Naive B cell (primary cell): ENCODE data around the gene SNX9. TPM values are rescaled to one million over a fixed set of nuclear protein-coding genes. Genes with fewer than 3 reads are reported as not detected.
A peak's percentile ranks its signal among the peaks of the same experiment; 100 is the strongest.
"Not testable (repeated sequence)": the region's sequence is repeated elsewhere in the genome, so short reads cannot be mapped to it uniquely, and the experiment has no call there.

ENCODE experiments used
- ATAC-seq, 2 donors: fragments of 150-1000 bp; cut with Tn5 transposase; 2 replicates each; pipeline ENCODE4 v1.10.0; 2021; ENCODE audit warnings: low read depth in 2 of 2, mild to moderate bottlenecking in 2 of 2, moderate library complexity in 2 of 2
- DNase-seq: peaks from one replicate; pipeline ENCODE4 v3.0.0; 2022
- H3K27ac Mint-ChIP-seq, 6 donors: one replicate each; pipeline ENCODE4 v1.8.0; 2020 to 2022; ENCODE audit warnings: mild to moderate bottlenecking in 6 of 6, mixed read lengths in 6 of 6, moderate library complexity in 5 of 6, inconsistent platforms in 2 of 6
- H3K27me3 Mint-ChIP-seq, 3 donors: one replicate each; pipeline ENCODE4 v1.8.0; 2021 to 2022; ENCODE audit warnings: mixed read lengths in 3 of 3, mild to moderate bottlenecking in 1 of 3
- H3K36me3 Mint-ChIP-seq, 2 donors: one replicate each; pipeline ENCODE4 v1.8.0; 2020 to 2022; ENCODE audit warnings: mixed read lengths in 2 of 2, inconsistent platforms in 1 of 2, mild to moderate bottlenecking in 1 of 2
- H3K4me1 Mint-ChIP-seq, 3 donors: one replicate each; pipeline ENCODE4 v1.8.0; 2020 to 2022; ENCODE audit warnings: mixed read lengths in 3 of 3, inconsistent platforms in 1 of 3, mild to moderate bottlenecking in 1 of 3, moderate library complexity in 1 of 3
- H3K4me3 Mint-ChIP-seq, 8 donors: one replicate each; pipeline ENCODE4 v1.8.0; 2020 to 2022; ENCODE audit warnings: mild to moderate bottlenecking in 8 of 8, mixed read lengths in 8 of 8, moderate library complexity in 8 of 8, inconsistent platforms in 2 of 8
- H3K9me3 Mint-ChIP-seq, 7 donors: one replicate each; pipeline ENCODE4 v1.8.0; 2020 to 2022; ENCODE audit warnings: mixed read lengths in 7 of 7, mild to moderate bottlenecking in 5 of 7, inconsistent platforms in 2 of 7, moderate library complexity in 1 of 7
- polyA plus RNA-seq, 6 donors: library from polyadenylated mRNA; unstranded; fragments of 300-500 nt; fragmentation: Illumina TruSeq; gene quantifications; one replicate each; pipeline ENCODE4 v1.2.3, GENCODE V29; 2021; ENCODE audit warnings: low read depth in 6 of 6

Gene SNX9
- polyA plus RNA-seq, 6 donors from 2014 or later, result 19.7 to 28.3 (median 25.7) TPM

- no peak for ATAC-seq
- Mint-ChIP-seq H3K4me1 (no peaks in the 10 kb centered on the region), H3K4me3 (no peak overlapping the region), H3K9me3 (peaks cover 0 to 2% (median 0%) of the 10 kb centered on the region in 7 donors), H3K36me3 (no peaks in the 10 kb centered on the region), H3K27me3 (no peaks in the 10 kb centered on the region), H3K27ac (no peak overlapping the region)
- no peak for DNase-seq
Observed at GRCh38 chr6:157789861-157790260, 33.2 kb upstream of the SNX9 start.

- Mint-ChIP-seq H3K4me3 (no peak overlapping the region), H3K36me3 (no peaks in the 10 kb centered on the region), H3K27ac (peak overlapping the region in 1 of 6 donors; percentile 43), H3K27me3 (no peaks in the 10 kb centered on the region), H3K9me3 (peaks cover 0 to 2% (median 0%) of the 10 kb centered on the region in 7 donors), H3K4me1 (no peaks in the 10 kb centered on the region)
- no peak for DNase-seq
- ATAC-seq, result no peak
Observed at GRCh38 chr6:157790548-157791160, 32.4 kb upstream of the SNX9 start.

- no peaks in the 10 kb centered on the region for H3K27me3 Mint-ChIP-seq
- H3K9me3 Mint-ChIP-seq, result peaks cover 0 to 2% (median 0%) of the 10 kb centered on the region in 7 donors
- no peaks in the 10 kb centered on the region for H3K36me3 Mint-ChIP-seq
- H3K4me3 Mint-ChIP-seq, result no peak overlapping the region
- DNase-seq (no peak), ATAC-seq (no peak)
- no peak overlapping the region for H3K27ac Mint-ChIP-seq
- no peaks in the 10 kb centered on the region for H3K4me1 Mint-ChIP-seq
Observed at GRCh38 chr6:157791450-157791849, 31.6 kb upstream of the SNX9 start.

DNA sequence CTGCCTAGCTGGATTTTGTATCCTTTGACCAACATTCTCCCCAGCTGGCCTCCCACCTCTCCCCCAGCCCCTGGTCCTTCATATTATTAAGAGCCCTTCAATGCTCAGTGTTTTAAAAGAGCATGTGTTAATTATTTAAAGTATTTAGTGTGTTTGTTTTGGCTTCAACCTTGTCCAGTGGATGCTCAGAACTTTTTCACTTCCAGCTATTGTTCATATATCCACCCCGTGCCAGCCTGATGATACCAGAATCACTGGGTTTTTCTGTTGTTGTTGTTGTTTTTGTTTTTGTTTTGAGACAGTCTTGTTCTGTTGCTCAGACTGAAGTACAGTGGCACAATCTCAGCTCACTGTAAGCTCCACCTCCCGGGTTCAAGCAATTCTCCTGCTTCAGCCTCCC lies 30.4 kb upstream of the SNX9 start:
- ATAC-seq (no peak), DNase-seq (no peak)
- no peaks in the 10 kb centered on the region for H3K27me3 Mint-ChIP-seq
- H3K4me3 Mint-ChIP-seq, result no peak overlapping the region
- peaks cover 0 to 2% (median 0%) of the 10 kb centered on the region in 7 donors for H3K9me3 Mint-ChIP-seq
- H3K27ac Mint-ChIP-seq, result no peak overlapping the region
- H3K4me1 Mint-ChIP-seq, result no peaks in the 10 kb centered on the region
- no peaks in the 10 kb centered on the region for H3K36me3 Mint-ChIP-seq

GRCh38 chr6:157794012-157794411 lies 29.0 kb upstream of the SNX9 start:
- Mint-ChIP-seq H3K27ac (peak overlapping the region in 1 of 6 donors; percentile 76), H3K9me3 (peaks cover 2 to 14% (median 5%) of the 10 kb centered on the region in 7 donors)
- H3K4me3 Mint-ChIP-seq, ATAC-seq, H3K36me3 Mint-ChIP-seq, H3K4me1 Mint-ChIP-seq, DNase-seq, H3K27me3 Mint-ChIP-seq: not testable (repeated sequence)

- DNase-seq (no peak), ATAC-seq (no peak)
- Mint-ChIP-seq H3K4me3 (no peak overlapping the region), H3K27me3 (no peaks in the 10 kb centered on the region), H3K27ac (no peak overlapping the region), H3K4me1 (peaks cover 9 to 13% (median 11%) of the 10 kb centered on the region in 3 donors), H3K36me3 (no peaks in the 10 kb centered on the region), H3K9me3 (peaks cover 2 to 20% (median 7%) of the 10 kb centered on the region in 7 donors)
Observed at GRCh38 chr6:157795841-157796240, 27.2 kb upstream of the SNX9 start.

- H3K4me1 Mint-ChIP-seq, result peaks cover 9 to 18% (median 11%) of the 10 kb centered on the region in 3 donors
- ATAC-seq (peak; percentile 42 to 43), DNase-seq (no peak)
- H3K36me3 Mint-ChIP-seq, result no peaks in the 10 kb centered on the region
- peak overlapping the region in 1 of 6 donors; percentile 82 for H3K27ac Mint-ChIP-seq
- no peaks in the 10 kb centered on the region for H3K27me3 Mint-ChIP-seq
- peak overlapping the region in 1 of 8 donors; percentile 11 for H3K4me3 Mint-ChIP-seq
- H3K9me3 Mint-ChIP-seq, result peaks cover 2 to 20% (median 7%) of the 10 kb centered on the region in 7 donors
Observed at GRCh38 chr6:157798851-157799250, 24.2 kb upstream of the SNX9 start.

DNA sequence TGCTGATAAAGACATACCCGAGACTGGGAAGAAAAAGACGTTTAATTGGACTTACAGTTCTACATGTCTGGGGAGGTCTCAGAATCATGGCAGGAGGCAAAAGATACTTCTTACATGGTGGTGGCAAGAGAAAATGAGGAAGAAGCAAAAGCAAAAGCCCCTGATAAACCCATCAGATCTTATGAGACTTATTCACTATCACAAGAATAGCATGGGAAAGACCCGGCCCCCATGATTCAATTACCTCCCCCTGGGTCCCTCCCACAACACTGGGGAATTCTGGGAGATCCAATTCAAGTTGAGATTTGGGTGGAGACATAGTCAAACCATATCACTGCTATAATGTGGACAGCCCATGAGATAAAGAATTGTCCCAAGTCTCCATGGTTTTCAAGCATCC lies 23.5 kb upstream of the SNX9 start:
- Mint-ChIP-seq H3K27ac (peak overlapping the region in 1 of 6 donors; percentile 82), H3K4me1 (peaks cover 9 to 18% (median 11%) of the 10 kb centered on the region in 3 donors), H3K9me3 (peaks cover 2 to 20% (median 6%) of the 10 kb centered on the region in 7 donors)
- ATAC-seq (peak; percentile 35 to 38), DNase-seq (peak; percentile 8)
- H3K36me3 Mint-ChIP-seq, H3K4me3 Mint-ChIP-seq, H3K27me3 Mint-ChIP-seq: not testable (repeated sequence)

DNA sequence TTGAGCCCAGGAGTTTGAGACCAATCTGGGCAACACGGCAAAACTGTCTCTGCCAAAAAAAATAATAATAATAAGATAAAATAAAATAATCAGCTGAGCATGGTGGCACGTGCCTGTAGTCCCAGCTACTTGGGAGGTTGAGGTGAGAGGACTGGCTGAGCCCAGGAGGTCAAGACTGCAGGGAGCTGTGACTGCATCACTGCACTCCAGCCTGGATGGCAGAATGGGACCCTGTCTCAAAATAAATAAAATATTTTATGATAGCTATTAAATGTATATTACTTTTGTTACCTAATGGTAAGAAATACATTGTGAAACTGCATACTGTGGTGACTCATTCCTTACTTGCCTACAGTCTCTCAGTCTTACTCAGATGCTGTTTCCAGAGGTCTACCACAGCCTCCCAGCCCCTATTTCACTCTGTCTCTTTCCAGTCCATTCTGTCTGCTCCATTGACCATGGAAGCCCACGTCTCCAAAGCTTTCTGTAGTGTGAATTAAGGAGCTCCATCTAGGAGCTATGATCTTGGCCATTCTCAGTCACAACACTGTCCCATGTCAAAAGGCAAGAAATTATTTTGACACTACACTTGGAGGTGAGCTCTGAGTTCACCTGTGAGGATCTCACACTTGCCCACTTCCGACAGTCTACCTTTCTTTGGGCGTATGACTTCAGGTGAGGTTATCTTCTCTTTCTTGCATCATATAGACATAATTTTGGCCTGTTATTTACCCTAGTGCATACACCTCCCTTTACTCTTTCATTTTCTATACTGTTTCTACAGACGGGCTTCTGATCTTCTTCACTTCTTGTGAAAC lies 22.4 kb upstream of the SNX9 start:
- Mint-ChIP-seq H3K4me3 (no peak overlapping the region), H3K36me3 (no peaks in the 10 kb centered on the region), H3K27me3 (no peaks in the 10 kb centered on the region), H3K27ac (no peak overlapping the region), H3K9me3 (peaks cover 2 to 20% (median 6%) of the 10 kb centered on the region in 7 donors), H3K4me1 (peaks cover 9 to 18% (median 11%) of the 10 kb centered on the region in 3 donors)
- ATAC-seq (no peak), DNase-seq (no peak)

DNA sequence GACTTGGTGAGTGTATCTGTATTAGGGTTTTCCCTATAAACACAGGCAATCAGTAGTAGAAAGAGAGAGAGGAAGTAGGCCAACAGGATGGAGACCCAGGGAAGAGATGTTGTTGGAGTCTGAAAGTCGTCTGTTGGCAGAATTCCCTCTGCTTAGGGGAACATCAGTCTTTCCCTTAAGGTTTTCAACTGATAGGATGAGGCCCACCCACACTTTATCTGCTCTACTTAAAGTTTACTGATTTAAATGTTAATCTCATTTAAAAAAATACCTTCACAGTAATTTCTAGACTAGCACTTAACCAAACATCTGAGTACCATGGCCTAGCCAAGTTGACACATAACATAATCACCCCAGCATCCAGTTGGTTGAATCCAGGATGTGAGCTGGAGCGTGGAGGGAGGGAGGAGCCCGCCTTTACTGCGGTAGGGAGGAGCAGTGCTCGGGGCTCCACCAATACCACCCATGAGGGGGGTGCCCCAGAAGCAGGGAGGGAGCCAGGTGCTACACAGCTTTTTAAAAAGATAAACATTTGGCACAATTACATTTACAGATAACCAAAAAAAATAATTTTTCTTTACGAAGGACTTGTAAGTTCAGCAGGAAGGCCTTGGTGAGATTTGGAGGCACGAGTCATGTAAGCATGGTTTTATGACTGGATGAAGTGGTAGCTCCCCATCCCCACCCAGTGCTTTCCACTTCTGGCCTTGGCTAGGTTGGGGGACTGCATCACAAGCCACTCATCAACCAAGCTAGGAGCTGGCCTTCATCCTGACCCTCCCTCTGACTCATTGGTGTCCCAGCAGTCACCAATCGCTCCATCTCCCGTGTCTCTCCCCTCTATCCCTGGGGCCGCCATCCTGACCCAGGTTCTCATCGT lies 18.4 kb upstream of the SNX9 start:
- no peaks in the 10 kb centered on the region for H3K27me3 Mint-ChIP-seq
- peaks cover 0 to 7% of the 10 kb centered on the region in 2 donors for H3K36me3 Mint-ChIP-seq
- ATAC-seq, result no peak
- H3K9me3 Mint-ChIP-seq, result peaks cover 4 to 24% (median 10%) of the 10 kb centered on the region in 7 donors
- DNase-seq, result no peak
- H3K4me3 Mint-ChIP-seq, result peak overlapping the region in 1 of 8 donors; percentile 25
- H3K4me1 Mint-ChIP-seq, result peaks cover 0 to 8% (median under 1%) of the 10 kb centered on the region in 3 donors
- peak overlapping the region in 4 of 6 donors; percentile 12 to 72 (median 34) for H3K27ac Mint-ChIP-seq

DNA sequence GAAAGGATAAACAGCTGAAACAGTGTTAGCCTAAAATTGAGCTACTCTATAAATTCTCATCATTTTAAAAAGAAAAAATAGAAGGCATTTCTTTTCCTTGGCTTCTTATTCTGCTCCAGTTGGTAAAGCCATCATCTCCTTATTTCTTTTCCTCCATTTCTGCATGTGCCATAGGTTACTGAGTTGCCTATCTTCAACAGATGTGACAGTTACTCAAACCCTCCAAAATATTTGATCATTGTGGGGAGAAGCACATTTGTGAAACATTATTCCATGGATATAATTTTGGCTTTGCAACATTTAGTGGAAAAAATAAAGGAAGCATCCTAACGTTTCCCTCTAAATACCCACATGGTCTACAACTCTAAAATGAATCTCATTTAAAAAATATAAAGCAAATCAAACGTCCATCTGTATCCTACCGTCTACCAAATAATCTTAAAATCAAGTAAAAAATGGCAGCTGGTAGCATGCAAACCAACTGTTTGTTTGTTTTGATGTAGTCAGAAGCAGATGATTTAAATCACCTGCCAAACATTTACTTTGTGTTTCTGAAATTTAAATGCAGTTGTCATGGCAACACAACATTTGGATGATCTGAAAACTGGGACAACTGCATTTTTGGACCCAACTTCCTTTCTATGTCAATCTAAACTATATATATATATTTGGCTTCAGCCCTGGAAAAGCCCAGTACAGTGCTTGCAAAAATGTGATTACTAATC lies 16.8 kb upstream of the SNX9 start:
- Mint-ChIP-seq H3K9me3 (peaks cover 4 to 26% (median 10%) of the 10 kb centered on the region in 7 donors), H3K27me3 (no peaks in the 10 kb centered on the region), H3K4me3 (peak overlapping the region in 1 of 8 donors; percentile 22), H3K4me1 (peaks cover 0 to 3% (median 0%) of the 10 kb centered on the region in 3 donors), H3K36me3 (peaks cover 0 to 7% of the 10 kb centered on the region in 2 donors), H3K27ac (no peak overlapping the region)
- ATAC-seq, result no peak
- DNase-seq, result no peak

GRCh38 chr6:157806856-157807215 lies 16.2 kb upstream of the SNX9 start:
- Mint-ChIP-seq H3K27me3 (no peaks in the 10 kb centered on the region), H3K4me1 (peaks cover 0 to 3% (median under 1%) of the 10 kb centered on the region in 3 donors), H3K9me3 (peaks cover 4 to 26% (median 10%) of the 10 kb centered on the region in 7 donors), H3K27ac (no peak overlapping the region), H3K4me3 (peak overlapping the region in 1 of 8 donors; percentile 22), H3K36me3 (peaks cover 0 to 7% of the 10 kb centered on the region in 2 donors)
- DNase-seq (no peak), ATAC-seq (no peak)
